DND-41 (cell line): ENCODE results near the gene TMBIM4.
A peak's percentile ranks its signal among the peaks of the same experiment; 100 is the strongest.
"Not testable (repeated sequence)": the region's sequence is repeated elsewhere in the genome, so short reads cannot be mapped to it uniquely, and the experiment has no call there.

Experiments
- ATAC-seq: fragments of 200-7000 bp; cut with Tn5 transposase; 3 replicates; pipeline ENCODE4 v1.9.1; 2021; ENCODE audit warnings: low read depth; ENCODE audit not compliant: insufficient read depth
- DNase-seq: peaks from one replicate; pipeline ENCODE4 v3.0.0-alpha.2; 2020
- H2AFZ ChIP-seq: 2 replicates; pipeline ENCODE4 v1.6.0; 2012; ENCODE audit warnings: low read depth, low read length
- H3K27ac ChIP-seq: 2 replicates; pipeline ENCODE4 v1.5.1; 2012; ENCODE audit warnings: low read length, inconsistent platforms
- H3K27me3 ChIP-seq: fragments of 200-600 bp; sonication (generic); 2 replicates; pipeline ENCODE4 v1.6.0; 2012; ENCODE audit warnings: low read length, mild to moderate bottlenecking, inconsistent platforms; ENCODE audit not compliant: insufficient read depth, poor library complexity
- H3K36me3 ChIP-seq: 2 replicates; pipeline ENCODE4 v1.5.1; 2012; ENCODE audit warnings: low read length, inconsistent platforms; ENCODE audit not compliant: insufficient read depth
- H3K4me1 ChIP-seq: 2 replicates; pipeline ENCODE4 v1.5.1; 2012; ENCODE audit warnings: mild to moderate bottlenecking, low read length; ENCODE audit not compliant: insufficient read depth
- H3K4me2 ChIP-seq: 2 replicates; pipeline ENCODE4 v1.6.0; 2012; ENCODE audit warnings: mild to moderate bottlenecking, moderate library complexity, low read length, inconsistent platforms; ENCODE audit not compliant: insufficient read depth
- H3K4me3 ChIP-seq, 2 experiments: fragments of 200-600 bp in 1 of 2; shearing (Covaris generic) in 1 of 2; 2 replicates each; pipeline ENCODE4 v1.5.1; 2012 to 2016; ENCODE audit warnings: inconsistent platforms in 2 of 2, low read length in 2 of 2, mild to moderate bottlenecking in 2 of 2, low read depth in 1 of 2, moderate library complexity in 1 of 2
- H3K79me2 ChIP-seq: 2 replicates; pipeline ENCODE4 v1.6.0; 2012; ENCODE audit warnings: low read length, inconsistent platforms; ENCODE audit not compliant: insufficient read depth
- H3K9ac ChIP-seq: 2 replicates; pipeline ENCODE4 v1.6.0; 2012; ENCODE audit warnings: low read depth, mild to moderate bottlenecking, inconsistent platforms, low read length, moderate library complexity
- H3K9me3 ChIP-seq: 2 replicates; pipeline ENCODE4 v1.5.1; 2012; ENCODE audit warnings: low read length, moderate library complexity, mild to moderate bottlenecking, inconsistent platforms; ENCODE audit not compliant: insufficient read depth, severe bottlenecking
- H4K20me1 ChIP-seq: 2 replicates; pipeline ENCODE4 v1.6.0; 2012; ENCODE audit warnings: low read length; ENCODE audit not compliant: insufficient read depth
- CTCF ChIP-seq: IDR thresholded peaks from 2 replicates; pipeline ENCODE4 v1.5.1; 2012; ENCODE audit warnings: borderline replicate concordance, low read length, moderate library complexity, mild to moderate bottlenecking; ENCODE audit not compliant: poor library complexity, severe bottlenecking; ENCODE audit errors: extremely low read depth
- EZH2 ChIP-seq: IDR thresholded peaks from 3 replicates; pipeline ENCODE4 v1.6.1; 2012; ENCODE audit warnings: borderline replicate concordance, low read depth, mild to moderate bottlenecking, moderate library complexity, low read length, inconsistent platforms; ENCODE audit not compliant: severe bottlenecking

Gene TMBIM4

GRCh38 chr12:66182956-66183355 lies 13.2 kb upstream of the TMBIM4 start:
- H3K9me3 ChIP-seq: no peaks in the 10 kb centered on the region
- DNase-seq (no peak), ATAC-seq (no peak)
- H3K27ac ChIP-seq: no peak overlapping the region
- TF ChIP-seq EZH2: no peak
- no peak for TF ChIP-seq CTCF
- no peaks in the 10 kb centered on the region for H3K27me3 ChIP-seq
- H2AFZ ChIP-seq: no peak overlapping the region
- H3K4me2 ChIP-seq: no peak overlapping the region
- H4K20me1 ChIP-seq: no peaks in the 10 kb centered on the region
- H3K9ac ChIP-seq: no peak overlapping the region
- no peaks in the 10 kb centered on the region for H3K4me1 ChIP-seq
- H3K79me2 ChIP-seq: no peaks in the 10 kb centered on the region
- H3K4me3 ChIP-seq: no peak overlapping the region
- H3K36me3 ChIP-seq: no peaks in the 10 kb centered on the region

- H3K27ac ChIP-seq: no peak overlapping the region
- ATAC-seq (no peak), DNase-seq (no peak)
- no peak overlapping the region for H3K9ac ChIP-seq
- TF ChIP-seq EZH2: no peak
- TF ChIP-seq CTCF: no peak
- H3K4me1 ChIP-seq: no peaks in the 10 kb centered on the region
- H4K20me1 ChIP-seq: no peaks in the 10 kb centered on the region
- H3K9me3 ChIP-seq: peaks cover 6% of the 10 kb centered on the region
- no peaks in the 10 kb centered on the region for H3K36me3 ChIP-seq
- H2AFZ ChIP-seq: no peak overlapping the region
- H3K79me2 ChIP-seq: no peaks in the 10 kb centered on the region
- H3K27me3 ChIP-seq: no peaks in the 10 kb centered on the region
- H3K4me3 ChIP-seq: no peak overlapping the region
- no peak overlapping the region for H3K4me2 ChIP-seq
Measured at GRCh38 chr12:66176105-66176900, 6.5 kb upstream of the TMBIM4 start.

- not testable (repeated sequence) for H3K4me3 ChIP-seq, H3K4me1 ChIP-seq, H3K27ac ChIP-seq
Measured at GRCh38 chr12:66174391-66175325, 4.9 kb upstream of the TMBIM4 start.

GRCh38 chr12:66170606-66171005 lies 810 bp upstream of the TMBIM4 start:
- TF ChIP-seq CTCF (no peak), EZH2 (no peak)
- Histone ChIP-seq H3K27ac (peak overlapping the region; percentile 100), H3K9ac (peak overlapping the region; percentile 69), H3K4me3 (peak overlapping the region; percentile 32 to 82; a peak in 3 of 4 replicates), H4K20me1 (no peaks in the 10 kb centered on the region), H3K27me3 (no peaks in the 10 kb centered on the region), H3K9me3 (peaks cover 6% of the 10 kb centered on the region), H2AFZ (peak overlapping the region; percentile 89), H3K4me2 (peak overlapping the region; percentile 72), H3K36me3 (peaks cover 16% of the 10 kb centered on the region; the same call in 1 of the 2 replicates), H3K79me2 (peaks cover 39% of the 10 kb centered on the region), H3K4me1 (peaks cover 32% of the 10 kb centered on the region)
- no peak for ATAC-seq
- DNase-seq: no peak

More at GRCh38 chr12:66174391-66175325, 4.9 kb upstream of the TMBIM4 start:
- DNase-seq: peak; percentile 37
- not testable (repeated sequence) for H3K9me3 ChIP-seq, H3K9ac ChIP-seq, H3K27me3 ChIP-seq, H2AFZ ChIP-seq, H4K20me1 ChIP-seq, H3K4me2 ChIP-seq, ATAC-seq, H3K79me2 ChIP-seq, H3K36me3 ChIP-seq
